Endothelial cell of umbilical vein (primary cell): ENCODE measurements around the gene KAZALD1. TPM values are rescaled to one million over a fixed set of nuclear protein-coding genes. Genes with fewer than 3 reads are reported as not detected.

Source experiments
- BruUV-seq: library from RNA; stranded (reverse); fragments of 400-500 nt; replicated peaks from 2 replicates; lab custom pipeline; 2021; lab: Mats Ljungman, UMichigan
- CTCF ChIA-PET: fragments of 300-600, 350-600 bp; sonication (Branson Sonifier 250); formaldehyde crosslinking; loops from one replicate; lab custom pipeline; 2021; ENCODE audit warnings: antibody characterized with exemption, inconsistent platforms; lab: Charles Lee
- POLR2A ChIA-PET: fragments of 300-600, 350-600 bp; sonication (Branson Sonifier 250); formaldehyde crosslinking; loops from one replicate; lab custom pipeline; 2021; ENCODE audit warnings: antibody characterized with exemption, inconsistent platforms; lab: Charles Lee
- DNase-seq: peaks from one replicate; pipeline ENCODE4 v3.0.0-alpha.2; 2011; ENCODE audit warnings: low read depth, low spot score
- FAIRE-seq: peaks from 2 replicates; lab custom pipeline; 2011; peaks lifted over from hg19 to GRCh38; lab: Jason Lieb, UNC
- H2AFZ ChIP-seq: 2 replicates; pipeline ENCODE4 v1.6.0; 2012; ENCODE audit warnings: low read depth, low read length, control low read depth, inconsistent platforms
- H3K27ac ChIP-seq: 2 replicates; pipeline ENCODE4 v1.5.1; 2011; ENCODE audit warnings: low read depth, mild to moderate bottlenecking, control low read depth, low read length, moderate library complexity; ENCODE audit not compliant: insufficient read depth
- H3K27me3 ChIP-seq, 2 experiments: 2 replicates each; pipeline versions ENCODE4 v1.6.0 to v1.6.1; 2011; ENCODE audit warnings: low read length in 2 of 2, mixed read lengths in 1 of 2; ENCODE audit not compliant: control insufficient read depth in 2 of 2, insufficient read depth in 2 of 2
- H3K36me3 ChIP-seq, 2 experiments: 2 replicates in 1 of 2; 3 replicates in 1 of 2; pipeline ENCODE4 v1.5.1; 2011; ENCODE audit warnings: low read length in 2 of 2, mild to moderate bottlenecking in 1 of 2, moderate library complexity in 1 of 2; ENCODE audit not compliant: control insufficient read depth in 2 of 2, insufficient read depth in 2 of 2; ENCODE audit errors: extremely low read depth in 1 of 2
- H3K4me1 ChIP-seq: 3 replicates; pipeline ENCODE4 v1.5.1; 2011; ENCODE audit warnings: mild to moderate bottlenecking, low read length; ENCODE audit not compliant: control insufficient read depth, insufficient read depth; ENCODE audit errors: extremely low read depth
- H3K4me2 ChIP-seq: 2 replicates; pipeline ENCODE4 v1.6.1; 2011; ENCODE audit warnings: low read length, control low read depth, mixed read lengths; ENCODE audit not compliant: insufficient read depth
- H3K4me3 ChIP-seq, 3 experiments: fragments of 200-600 bp in 1 of 3; sonication (generic), shearing (Covaris generic) in 1 of 3; replicated peaks in 1 of 3; 2 replicates each; pipeline ENCODE4 v1.5.1; 2011 to 2016; ENCODE audit warnings: control low read depth in 3 of 3, low read length in 3 of 3, mild to moderate bottlenecking in 2 of 3, inconsistent platforms in 1 of 3, low read depth in 1 of 3, moderate library complexity in 1 of 3; ENCODE audit not compliant: insufficient read depth in 1 of 3
- H3K79me2 ChIP-seq: 2 replicates; pipeline ENCODE4 v1.6.0; 2012; ENCODE audit warnings: low read length, inconsistent platforms; ENCODE audit not compliant: control insufficient read depth, insufficient read depth
- H3K9ac ChIP-seq: replicated peaks from 2 replicates; pipeline ENCODE3; 2011; ENCODE audit warnings: low read length, control low read depth; ENCODE audit not compliant: insufficient read depth; ENCODE audit errors: extremely low read depth
- H3K9me1 ChIP-seq: replicated peaks from 3 replicates; pipeline ENCODE4 v1.6.0; 2011; ENCODE audit warnings: mild to moderate bottlenecking, low read length; ENCODE audit not compliant: control insufficient read depth, insufficient read depth; ENCODE audit errors: extremely low read depth
- H3K9me3 ChIP-seq: replicated peaks from 2 replicates; pipeline ENCODE4 v1.5.1; 2012; ENCODE audit warnings: low read length, inconsistent platforms; ENCODE audit not compliant: control insufficient read depth, insufficient read depth
- H4K20me1 ChIP-seq: replicated peaks from 2 replicates; pipeline ENCODE3; 2011; ENCODE audit warnings: mild to moderate bottlenecking, low read length; ENCODE audit not compliant: control insufficient read depth, insufficient read depth; ENCODE audit errors: extremely low read depth
- EZH2 ChIP-seq: IDR thresholded peaks from 2 replicates; pipeline ENCODE4 v1.6.1; 2012; ENCODE audit warnings: borderline replicate concordance, low read depth, mild to moderate bottlenecking, moderate library complexity, low read length, inconsistent platforms; ENCODE audit not compliant: severe bottlenecking
- FOS ChIP-seq: IDR thresholded peaks from 2 replicates; pipeline ENCODE4 v1.6.1; 2011; ENCODE audit warnings: mild to moderate bottlenecking, low read length, moderate library complexity, borderline replicate concordance; ENCODE audit not compliant: insufficient read depth
- GATA2 ChIP-seq: IDR thresholded peaks from 2 replicates; pipeline ENCODE4 v1.7.0; 2011; ENCODE audit warnings: low read depth, mild to moderate bottlenecking, moderate library complexity, mixed read lengths, low read length; ENCODE audit not compliant: insufficient read length, insufficient read depth
- JUN ChIP-seq: IDR thresholded peaks from 2 replicates; pipeline ENCODE4 v1.6.1; 2011; ENCODE audit warnings: borderline replicate concordance, low read depth; ENCODE audit not compliant: insufficient read length, insufficient read depth
- MYC ChIP-seq: IDR thresholded peaks from one replicate; pipeline ENCODE4 v1.6.1; 2011; ENCODE audit warnings: mild to moderate bottlenecking, low read depth, low read length
- POLR2A ChIP-seq: IDR thresholded peaks from 2 replicates; pipeline ENCODE4 v1.6.1; 2012; ENCODE audit warnings: low read depth, mild to moderate bottlenecking, control low read depth, low read length
- POLR2AphosphoS5 ChIP-seq: IDR thresholded peaks from 2 replicates; pipeline ENCODE4 v1.6.1; 2012; ENCODE audit warnings: low read depth, mild to moderate bottlenecking, control low read depth, low read length, moderate library complexity; ENCODE audit not compliant: insufficient read depth
- dilution Hi-C: fragments of 300-500 bp; cut with MboI; formaldehyde crosslinking; loops from one replicate; pipeline ENCODE4 v1.15.0; 2019; ENCODE audit warnings: low sequenced_read_pairs; ENCODE audit not compliant: extremely low pct_ligation_motif_present
- intact Hi-C: fragments of 100-400 bp; cut with micrococcal nuclease; formaldehyde crosslinking; loops from one replicate; pipeline ENCODE4 v1.10.0; 2022
- polyA plus RNA-seq, 4 experiments: library from polyadenylated mRNA; depleted of rRNA in 3 of 4; stranded (reverse) in 3 of 4; unstranded in 1 of 4; fragments of >200 nt; gene quantifications; 2 replicates each; pipeline versions ENCODE4 v1.2.1 to v1.2.3, GENCODE V29; 2011 to 2012; ENCODE audit warnings: missing spikeins in 1 of 4
- total RNA-seq: library from RNA; stranded (reverse); gene quantifications from 2 replicates; pipeline ENCODE4 v1.2.3, GENCODE V29; 2021
- TF ChIP-seq, protein P1 (sequence below): IDR thresholded peaks from 2 replicates; pipeline ENCODE4 v1.6.1; 2011; ENCODE audit not compliant: insufficient read depth, insufficient read length
- TF ChIP-seq, protein P2 (sequence below), 2 donors: IDR thresholded peaks; 1 replicate in 1 of 2; 2 replicates in 1 of 2; pipeline ENCODE4 v1.5.1; 2011; ENCODE audit warnings: low read length in 2 of 2, mild to moderate bottlenecking in 2 of 2, moderate library complexity in 2 of 2, control low read depth in 1 of 2, inconsistent platforms in 1 of 2, low read depth in 1 of 2; ENCODE audit not compliant: insufficient read depth in 1 of 2; ENCODE audit errors: extremely low read depth in 1 of 2

KAZALD1 gene
- total and polyA plus RNA-seq, 2 donors (not counting 3 experiments of a cell fraction or from before 2014, with no cell fraction given) = 3.0 to 3.3 TPM

DNA sequence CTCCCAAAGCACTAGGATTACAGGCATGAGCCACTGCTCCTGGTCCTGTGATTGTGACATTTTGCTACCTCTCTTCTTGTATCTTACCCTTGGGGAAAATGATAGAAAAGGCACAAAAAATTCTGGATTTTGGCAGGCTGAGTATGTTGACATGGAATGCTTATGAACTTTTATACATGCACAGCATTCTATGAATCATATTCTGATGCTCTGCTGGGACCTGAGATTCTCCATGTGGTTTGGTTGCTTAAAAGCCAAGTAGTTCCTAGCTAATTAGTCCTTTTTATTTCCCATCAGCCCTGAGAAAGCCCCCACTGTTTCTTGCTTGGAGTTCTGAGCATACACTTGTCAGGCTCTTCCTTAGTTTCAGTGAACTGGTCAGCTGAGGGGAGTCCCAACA lies 8.3 kb upstream of the KAZALD1 start:
- dilution Hi-C loops = no loop called here
- no peak overlapping the region for H3K9ac ChIP-seq
- H3K4me2 ChIP-seq = no peak overlapping the region
- H3K36me3 ChIP-seq = no peaks in the 10 kb centered on the region
- no TSS peak for BruUV-seq
- FAIRE-seq = no peak
- no peaks in the 10 kb centered on the region for H3K79me2 ChIP-seq
- no peak overlapping the region for H3K4me3 ChIP-seq
- POLR2A ChIA-PET = no interaction called here
- CTCF ChIA-PET = interaction anchor here (4.4 to 9.9 kb wide), 3 partner anchors 10 to 88 kb away, joined by 104 to 290 read pairs (median 134); partner anchors contain the start of gene KAZALD1
- TF ChIP-seq GATA2 (no peak), FOS (no peak)
- no peaks in the 10 kb centered on the region for H4K20me1 ChIP-seq
- no peaks in the 10 kb centered on the region for H3K4me1 ChIP-seq
- intact Hi-C loops = no loop called here
- H3K27ac ChIP-seq = no peak overlapping the region
- DNase-seq = no peak
- peaks cover 15 to 16% of the 10 kb centered on the region in 2 experiments for H3K27me3 ChIP-seq
- no peaks in the 10 kb centered on the region for H3K9me1 ChIP-seq
- no peaks in the 10 kb centered on the region for H3K9me3 ChIP-seq
- H2AFZ ChIP-seq = no peak overlapping the region

DNA sequence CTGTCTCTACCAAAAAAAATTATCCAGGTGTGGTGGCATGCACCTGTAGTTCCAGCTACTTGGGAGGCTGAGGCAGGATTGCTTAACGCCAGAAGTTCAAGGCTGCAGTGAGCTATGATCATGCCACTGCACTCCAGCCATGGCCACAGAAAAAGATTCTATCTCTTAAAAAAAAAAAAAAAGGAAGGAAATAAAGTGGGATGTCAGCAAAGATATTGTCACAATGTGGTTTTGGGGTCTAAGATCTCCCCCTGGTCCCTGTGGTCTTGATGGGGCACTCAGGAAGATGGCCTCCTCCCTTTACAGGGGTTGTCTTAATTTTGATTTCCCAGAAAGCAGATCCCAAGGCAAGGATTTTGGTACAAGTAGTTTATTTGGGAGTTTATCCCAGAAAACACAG lies 7.4 kb upstream of the KAZALD1 start:
- Histone ChIP-seq H3K27ac (no peak overlapping the region), H3K9me3 (no peaks in the 10 kb centered on the region), H3K9me1 (no peaks in the 10 kb centered on the region), H3K4me1 (peaks cover 1% of the 10 kb centered on the region), H3K36me3 (no peaks in the 10 kb centered on the region), H3K4me3 (no peak overlapping the region), H3K9ac (no peak overlapping the region), H3K27me3 (peaks cover 6 to 7% of the 10 kb centered on the region in 2 experiments), H4K20me1 (no peaks in the 10 kb centered on the region), H2AFZ (no peak overlapping the region), H3K4me2 (no peak overlapping the region), H3K79me2 (no peaks in the 10 kb centered on the region)
- dilution Hi-C loops (no loop called here), intact Hi-C loops (no loop called here)
- BruUV-seq = no TSS peak
- FAIRE-seq (no peak), DNase-seq (no peak)
- ChIA-PET POLR2A (no interaction called here), CTCF (interaction anchor here (9.9 kb wide), 1 partner anchor 9 kb away, joined by 290 read pairs; the partner anchor contains the start of gene KAZALD1)
- TF ChIP-seq, protein P1, sequence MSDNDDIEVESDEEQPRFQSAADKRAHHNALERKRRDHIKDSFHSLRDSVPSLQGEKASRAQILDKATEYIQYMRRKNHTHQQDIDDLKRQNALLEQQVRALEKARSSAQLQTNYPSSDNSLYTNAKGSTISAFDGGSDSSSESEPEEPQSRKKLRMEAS = no peak
- no peak for TF ChIP-seq POLR2A
- no peak for TF ChIP-seq JUN
- no peak for TF ChIP-seq FOS
- TF ChIP-seq, protein P2, sequence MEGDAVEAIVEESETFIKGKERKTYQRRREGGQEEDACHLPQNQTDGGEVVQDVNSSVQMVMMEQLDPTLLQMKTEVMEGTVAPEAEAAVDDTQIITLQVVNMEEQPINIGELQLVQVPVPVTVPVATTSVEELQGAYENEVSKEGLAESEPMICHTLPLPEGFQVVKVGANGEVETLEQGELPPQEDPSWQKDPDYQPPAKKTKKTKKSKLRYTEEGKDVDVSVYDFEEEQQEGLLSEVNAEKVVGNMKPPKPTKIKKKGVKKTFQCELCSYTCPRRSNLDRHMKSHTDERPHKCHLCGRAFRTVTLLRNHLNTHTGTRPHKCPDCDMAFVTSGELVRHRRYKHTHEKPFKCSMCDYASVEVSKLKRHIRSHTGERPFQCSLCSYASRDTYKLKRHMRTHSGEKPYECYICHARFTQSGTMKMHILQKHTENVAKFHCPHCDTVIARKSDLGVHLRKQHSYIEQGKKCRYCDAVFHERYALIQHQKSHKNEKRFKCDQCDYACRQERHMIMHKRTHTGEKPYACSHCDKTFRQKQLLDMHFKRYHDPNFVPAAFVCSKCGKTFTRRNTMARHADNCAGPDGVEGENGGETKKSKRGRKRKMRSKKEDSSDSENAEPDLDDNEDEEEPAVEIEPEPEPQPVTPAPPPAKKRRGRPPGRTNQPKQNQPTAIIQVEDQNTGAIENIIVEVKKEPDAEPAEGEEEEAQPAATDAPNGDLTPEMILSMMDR (IDR thresholded peaks at IDR 0.05; ENCODE audit: extremely low read depth in 1 of 2, insufficient read depth in 1 of 2, low read depth in 1 of 2, low read length in 2 of 2) = no peak
- TF ChIP-seq MYC = no peak
- no peak for TF ChIP-seq POLR2AphosphoS5
- TF ChIP-seq GATA2 = no peak
- TF ChIP-seq EZH2 = no peak
